ENCODE results near the gene RAB33B. TPM values are rescaled to one million over a fixed set of nuclear protein-coding genes. Genes with fewer than 3 reads are reported as not detected.

The RAB33B gene
- total RNA-seq, result 5.3 and 6.1 TPM in 2 replicates

DNA sequence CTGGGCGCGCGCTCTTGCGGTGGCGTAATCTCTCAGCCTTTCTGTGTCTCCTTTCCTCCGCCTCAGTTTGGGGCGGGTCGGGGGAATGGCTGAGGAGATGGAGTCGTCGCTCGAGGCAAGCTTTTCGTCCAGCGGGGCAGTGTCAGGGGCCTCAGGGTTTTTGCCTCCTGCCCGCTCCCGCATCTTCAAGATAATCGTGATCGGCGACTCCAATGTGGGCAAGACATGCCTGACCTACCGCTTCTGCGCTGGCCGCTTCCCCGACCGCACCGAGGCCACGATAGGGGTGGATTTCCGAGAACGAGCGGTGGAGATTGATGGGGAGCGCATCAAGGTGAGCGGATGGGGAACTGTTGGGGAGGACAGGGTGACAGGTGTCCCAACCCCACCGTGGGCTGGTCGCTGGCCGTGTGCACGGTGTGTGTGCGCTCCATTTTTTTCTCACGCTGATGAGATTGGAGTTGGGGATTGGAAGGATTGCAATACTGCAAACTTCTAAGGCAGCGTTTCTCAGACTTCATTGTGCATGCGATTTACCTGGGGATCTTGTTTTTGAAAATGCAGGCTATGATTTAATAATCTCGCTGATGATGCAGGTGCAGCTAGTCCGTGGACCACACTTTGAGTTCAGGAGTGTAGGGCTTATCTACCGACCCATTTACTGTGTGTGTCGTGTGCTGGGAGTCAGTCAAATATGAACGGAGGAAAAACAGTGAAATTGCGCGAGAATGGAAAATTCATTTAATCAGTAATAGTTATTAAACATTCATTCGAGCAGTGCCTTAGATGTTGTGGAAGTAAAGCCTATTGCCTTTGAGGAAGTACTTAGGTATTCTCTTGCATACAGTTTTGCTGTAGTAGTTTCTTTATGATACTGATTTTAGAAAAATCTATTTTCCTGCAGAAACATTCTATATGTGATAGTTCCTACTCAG, at the start of gene RAB33B:
Gene RAB33B, plus strand, starts transcription at position 11 of the 935 bp plus-strand sequence. Its CDS starts 75 bp downstream, at position 86.

Other genes starting within 250 kb of the RAB33B start
- 16.0 and 40.5 TPM in 2 replicates for gene MGARP, start 173.9 kb upstream of the RAB33B start, total RNA-seq
- 16.7 and 22.6 TPM in 2 replicates for gene NAA15, start 152.6 kb upstream of the RAB33B start, total RNA-seq
- gene NDUFC1, start 151.6 kb upstream of the RAB33B start, total RNA-seq, result 23.3 and 29.4 TPM in 2 replicates
- 35.0 and 36.9 TPM in 2 replicates for gene SETD7, start 102.1 kb downstream of the RAB33B start, total RNA-seq
- 14.4 and 26.9 TPM in 2 replicates for gene MGST2, start 211.7 kb downstream of the RAB33B start, total RNA-seq